NT2/D1 (cell line): ENCODE measurements around the gene TEX13D.

Experiments used
- SUZ12 ChIP-seq: IDR thresholded peaks from 2 replicates; pipeline ENCODE4 v1.6.1; 2011; ENCODE audit not compliant: insufficient read length, insufficient read depth; ENCODE audit errors: extremely low read depth
- YY1 ChIP-seq: IDR thresholded peaks from 2 replicates; pipeline ENCODE4 v1.6.1; 2011; ENCODE audit not compliant: insufficient read length, insufficient read depth
- ZNF274 ChIP-seq: IDR thresholded peaks from 2 replicates; pipeline ENCODE4 v1.6.1; 2011; ENCODE audit warnings: mild to moderate bottlenecking, low read depth, low read length

DNA sequence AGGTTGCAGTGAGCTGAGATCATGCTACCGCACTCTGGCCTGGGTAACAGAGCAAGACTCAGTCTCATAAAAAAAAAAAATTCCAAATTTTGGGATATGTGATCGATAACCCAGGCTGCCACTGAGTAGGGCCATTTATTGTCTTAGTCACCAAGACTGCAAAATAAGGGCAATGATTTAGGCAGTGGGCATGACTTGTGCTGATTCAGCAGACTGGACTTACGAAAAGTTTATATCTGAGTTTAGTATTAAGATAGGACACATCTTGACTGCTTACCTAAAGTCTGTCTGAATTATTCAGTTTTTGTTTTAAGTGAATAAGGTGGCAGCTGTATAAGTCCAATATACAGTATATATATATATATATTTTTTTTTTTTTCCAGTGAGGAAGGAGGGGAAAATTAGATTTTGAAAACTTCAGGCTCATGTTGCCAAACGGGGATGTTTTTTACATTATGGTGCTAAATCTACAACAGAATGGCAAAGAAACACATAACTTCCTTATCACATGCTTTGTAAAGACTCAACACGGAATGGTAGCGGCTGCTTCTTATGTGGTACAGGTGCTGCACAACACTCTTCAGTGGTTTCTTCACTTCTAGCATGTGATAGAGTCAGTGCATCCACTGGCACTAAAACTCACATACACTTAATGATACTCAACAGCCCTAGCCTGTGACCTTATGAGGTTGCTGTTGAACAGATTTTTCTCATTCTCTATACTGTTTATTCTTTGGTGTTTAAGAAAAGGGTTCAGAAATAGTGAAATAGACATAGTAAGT is 6.5 kb downstream of the TEX13D start:
- TF ChIP-seq SUZ12 (no peak), YY1 (no peak), ZNF274 (no peak)
